Osteocyte (in vitro differentiated cells): ENCODE results near the gene UTRN. TPM values are rescaled to one million over a fixed set of nuclear protein-coding genes. Genes with fewer than 3 reads are reported as not detected.

ENCODE experiments used
- DNase-seq: peaks from one replicate; pipeline ENCODE4 v3.0.0; 2021; ENCODE audit warnings: mixed read lengths; ENCODE audit not compliant: unreplicated experiment; ENCODE audit errors: extremely low spot score
- H3K27ac Mint-ChIP-seq: one replicate; pipeline ENCODE4 v1.8.0; 2021; ENCODE audit warnings: mild to moderate bottlenecking, mixed read lengths; ENCODE audit not compliant: unreplicated experiment
- H3K27me3 Mint-ChIP-seq: one replicate; pipeline ENCODE4 v1.8.0; 2021; ENCODE audit warnings: mixed read lengths; ENCODE audit not compliant: unreplicated experiment
- H3K36me3 Mint-ChIP-seq: one replicate; pipeline ENCODE4 v1.8.0; 2021; ENCODE audit warnings: mixed read lengths; ENCODE audit not compliant: unreplicated experiment
- H3K4me1 Mint-ChIP-seq: one replicate; pipeline ENCODE4 v1.8.0; 2021; ENCODE audit warnings: mixed read lengths; ENCODE audit not compliant: unreplicated experiment
- H3K4me3 Mint-ChIP-seq: one replicate; pipeline ENCODE4 v1.8.0; 2021; ENCODE audit warnings: mild to moderate bottlenecking, moderate library complexity, mixed read lengths; ENCODE audit not compliant: unreplicated experiment
- H3K9me3 Mint-ChIP-seq: one replicate; pipeline ENCODE4 v1.8.0; 2021; ENCODE audit warnings: mixed read lengths; ENCODE audit not compliant: unreplicated experiment
- CTCF ChIP-seq: fragments of 200-600 bp; sonication (generic); IDR thresholded peaks from 2 replicates; pipeline ENCODE4 v1.5.0; 2021; ENCODE audit warnings: antibody characterized with exemption, mild to moderate bottlenecking, moderate library complexity
- long read RNA-seq: library from polyadenylated mRNA; unstranded; transcript quantifications from one replicate; pipeline ENCODE4 v2.0.0, GENCODE V29; 2021
- total RNA-seq: library from RNA; stranded (reverse); gene quantifications from 2 replicates; pipeline ENCODE4 v1.2.1, GENCODE V29; 2021

Gene UTRN
- total RNA-seq: 144 and 152 TPM in 2 replicates
- long read RNA-seq, partial matches to known transcripts: 258 of 435 reads
- long read RNA-seq, other reads (novel, unspliced or antisense): 177 of 435 reads

- Mint-ChIP-seq H3K27ac (peak within 1 kb of the TSS; percentile 96), H3K4me1 (peaks cover 26% of the 10 kb centered on the region), H3K36me3 (peaks cover 5% of the 10 kb centered on the region), H3K9me3 (no peaks in the 10 kb centered on the region), H3K4me3 (peak within 1 kb of the TSS; percentile 97), H3K27me3 (no peaks in the 10 kb centered on the region)
- TF ChIP-seq CTCF: no peak
- DNase-seq: peak; percentile 90
Observed at GRCh38 chr6:144284783-144285547, at the start of gene UTRN. Gene UTRN (plus strand): TSS chr6:144285335. CDS start chr6:144291829, 6,494 bp downstream.

- no peak for DNase-seq
- peaks cover 20% of the 10 kb centered on the region for H3K9me3 Mint-ChIP-seq
- H3K4me3 Mint-ChIP-seq: no peak overlapping the region
- H3K27ac Mint-ChIP-seq: no peak overlapping the region
- peaks cover 5% of the 10 kb centered on the region for H3K36me3 Mint-ChIP-seq
- peaks cover 18% of the 10 kb centered on the region for H3K4me1 Mint-ChIP-seq
- no peak for TF ChIP-seq CTCF
- H3K27me3 Mint-ChIP-seq: no peaks in the 10 kb centered on the region
Observed at GRCh38 chr6:144244688-144245087, 40.4 kb upstream of the UTRN start.

GRCh38 chr6:144246988-144247387 is 38.1 kb upstream of the UTRN start:
- no peak for DNase-seq
- Mint-ChIP-seq H3K36me3 (peaks cover 2% of the 10 kb centered on the region), H3K4me1 (peaks cover 22% of the 10 kb centered on the region), H3K4me3 (no peak overlapping the region), H3K27ac (peak overlapping the region; percentile 3), H3K27me3 (no peaks in the 10 kb centered on the region), H3K9me3 (peaks cover 11% of the 10 kb centered on the region)
- no peak for TF ChIP-seq CTCF

GRCh38 chr6:144248003-144248402 is 37.1 kb upstream of the UTRN start:
- Mint-ChIP-seq H3K4me1 (peaks cover 22% of the 10 kb centered on the region), H3K36me3 (peaks cover 2% of the 10 kb centered on the region), H3K9me3 (peaks cover 5% of the 10 kb centered on the region), H3K27ac (peak overlapping the region; percentile 94), H3K27me3 (no peaks in the 10 kb centered on the region), H3K4me3 (no peak overlapping the region)
- TF ChIP-seq CTCF: no peak
- no peak for DNase-seq

- no peak for DNase-seq
- Mint-ChIP-seq H3K36me3 (peaks cover 2% of the 10 kb centered on the region), H3K4me1 (peaks cover 23% of the 10 kb centered on the region), H3K4me3 (peak overlapping the region; percentile 33), H3K9me3 (peaks cover 5% of the 10 kb centered on the region), H3K27ac (peak overlapping the region; percentile 94), H3K27me3 (no peaks in the 10 kb centered on the region)
- no peak for TF ChIP-seq CTCF
Observed at GRCh38 chr6:144248476-144249301, 36.4 kb upstream of the UTRN start.
